Ishikawa (cell line): ENCODE data around the gene CAPN11.

Experiments
- CEBPB ChIP-seq: IDR thresholded peaks from 2 replicates; pipeline ENCODE4 v1.6.1; 2012
- CREB1 ChIP-seq: IDR thresholded peaks from 2 replicates; pipeline ENCODE4 v1.6.1; 2012; ENCODE audit warnings: low read depth
- EGR1 ChIP-seq: IDR thresholded peaks from 2 replicates; pipeline ENCODE4 v1.6.1; 2012
- EP300 ChIP-seq: IDR thresholded peaks from 2 replicates; pipeline ENCODE4 v1.6.1; 2012; ENCODE audit warnings: borderline replicate concordance
- FOXM1 ChIP-seq: IDR thresholded peaks from 2 replicates; pipeline ENCODE4 v1.6.1; 2012; ENCODE audit warnings: low read depth, borderline replicate concordance
- NFIC ChIP-seq: IDR thresholded peaks from 2 replicates; pipeline ENCODE4 v1.6.1; 2012
- RAD21 ChIP-seq: IDR thresholded peaks from 2 replicates; pipeline ENCODE4 v1.6.1; 2012; ENCODE audit warnings: low read depth
- REST ChIP-seq: IDR thresholded peaks from 2 replicates; pipeline ENCODE4 v1.6.1; 2012; ENCODE audit warnings: low read depth, mild to moderate bottlenecking
- TAF1 ChIP-seq: IDR thresholded peaks from 2 replicates; pipeline ENCODE4 v1.6.1; 2012; ENCODE audit warnings: low read depth, mild to moderate bottlenecking
- TEAD4 ChIP-seq: IDR thresholded peaks from 2 replicates; pipeline ENCODE4 v1.6.1; 2012
- YY1 ChIP-seq: IDR thresholded peaks from 2 replicates; pipeline ENCODE4 v1.6.1; 2012; ENCODE audit warnings: low read depth
- ZBTB7A ChIP-seq: IDR thresholded peaks from 2 replicates; pipeline ENCODE4 v1.6.1; 2012; ENCODE audit warnings: low read depth
- TF ChIP-seq, protein P1 (sequence below): IDR thresholded peaks from 2 replicates; pipeline ENCODE4 v1.6.1; 2012

- TF ChIP-seq RAD21 = no peak
- TF ChIP-seq, protein P1, sequence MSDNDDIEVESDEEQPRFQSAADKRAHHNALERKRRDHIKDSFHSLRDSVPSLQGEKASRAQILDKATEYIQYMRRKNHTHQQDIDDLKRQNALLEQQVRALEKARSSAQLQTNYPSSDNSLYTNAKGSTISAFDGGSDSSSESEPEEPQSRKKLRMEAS = no peak
- no peak for TF ChIP-seq ZBTB7A
- TF ChIP-seq EP300 = no peak
- no peak for TF ChIP-seq REST
- no peak for TF ChIP-seq NFIC
- TF ChIP-seq FOXM1 = no peak
- TF ChIP-seq CREB1 = no peak
- no peak for TF ChIP-seq TAF1
- no peak for TF ChIP-seq YY1
- no peak for TF ChIP-seq TEAD4
- TF ChIP-seq CEBPB = no peak
- no peak for TF ChIP-seq EGR1
These were observed 19.9 kb downstream of the CAPN11 start for GRCh38 chr6:44178424-44179071.
